ENCODE results near the gene ATOH8. TPM values are rescaled to one million over a fixed set of nuclear protein-coding genes. Genes with fewer than 3 reads are reported as not detected.
A peak's percentile ranks its signal among the peaks of the same experiment; 100 is the strongest.

Gene ATOH8
- polyA plus RNA-seq, 5 donors = 25.6 to 38.9 (median 37.3) TPM

GRCh38 chr2:85769236-85769982 lies 15.6 kb downstream of the ATOH8 start:
- no peak for DNase-seq

- DNase-seq = no peak
Observed at GRCh38 chr2:85769983-85770362, 16.2 kb downstream of the ATOH8 start.

- DNase-seq = no peak
Observed at GRCh38 chr2:85770369-85770768, 16.6 kb downstream of the ATOH8 start.

GRCh38 chr2:85770786-85771409 lies 17.1 kb downstream of the ATOH8 start:
- DNase-seq = no peak

- no peak for DNase-seq
Observed at GRCh38 chr2:85771486-85771885, 17.7 kb downstream of the ATOH8 start.

GRCh38 chr2:85772019-85772745 lies 18.4 kb downstream of the ATOH8 start:
- DNase-seq = peak; percentile 99

GRCh38 chr2:85772841-85773491 lies 19.2 kb downstream of the ATOH8 start:
- DNase-seq = no peak

- no peak for DNase-seq
Observed at GRCh38 chr2:85773692-85774091, 19.9 kb downstream of the ATOH8 start.

GRCh38 chr2:85774126-85774978 lies 20.6 kb downstream of the ATOH8 start:
- no peak for DNase-seq

GRCh38 chr2:85775406-85776381 lies 21.9 kb downstream of the ATOH8 start:
- DNase-seq = no peak

- DNase-seq = no peak
Observed at GRCh38 chr2:85776672-85777071, 22.9 kb downstream of the ATOH8 start.

- no peak for DNase-seq
Observed at GRCh38 chr2:85777441-85777861, 23.7 kb downstream of the ATOH8 start.

GRCh38 chr2:85778646-85779379 lies 25.0 kb downstream of the ATOH8 start:
- DNase-seq = peak; percentile 75 to 77

- DNase-seq = no peak
Observed at GRCh38 chr2:85779641-85780315, 26.0 kb downstream of the ATOH8 start.

GRCh38 chr2:85780316-85781012 lies 26.7 kb downstream of the ATOH8 start:
- DNase-seq = peak; percentile 61 to 70

GRCh38 chr2:85781013-85781332 lies 27.2 kb downstream of the ATOH8 start:
- DNase-seq = no peak

- no peak for DNase-seq
Observed at GRCh38 chr2:85783796-85784195, 30.0 kb downstream of the ATOH8 start.

GRCh38 chr2:85784474-85784986 lies 30.7 kb downstream of the ATOH8 start:
- no peak for DNase-seq
